ENCODE measurements around the gene KLHL11.

GRCh38 chr17:41885733-41886132 is 20.5 kb upstream of the KLHL11 start:
- TF ChIP-seq, protein P1, sequence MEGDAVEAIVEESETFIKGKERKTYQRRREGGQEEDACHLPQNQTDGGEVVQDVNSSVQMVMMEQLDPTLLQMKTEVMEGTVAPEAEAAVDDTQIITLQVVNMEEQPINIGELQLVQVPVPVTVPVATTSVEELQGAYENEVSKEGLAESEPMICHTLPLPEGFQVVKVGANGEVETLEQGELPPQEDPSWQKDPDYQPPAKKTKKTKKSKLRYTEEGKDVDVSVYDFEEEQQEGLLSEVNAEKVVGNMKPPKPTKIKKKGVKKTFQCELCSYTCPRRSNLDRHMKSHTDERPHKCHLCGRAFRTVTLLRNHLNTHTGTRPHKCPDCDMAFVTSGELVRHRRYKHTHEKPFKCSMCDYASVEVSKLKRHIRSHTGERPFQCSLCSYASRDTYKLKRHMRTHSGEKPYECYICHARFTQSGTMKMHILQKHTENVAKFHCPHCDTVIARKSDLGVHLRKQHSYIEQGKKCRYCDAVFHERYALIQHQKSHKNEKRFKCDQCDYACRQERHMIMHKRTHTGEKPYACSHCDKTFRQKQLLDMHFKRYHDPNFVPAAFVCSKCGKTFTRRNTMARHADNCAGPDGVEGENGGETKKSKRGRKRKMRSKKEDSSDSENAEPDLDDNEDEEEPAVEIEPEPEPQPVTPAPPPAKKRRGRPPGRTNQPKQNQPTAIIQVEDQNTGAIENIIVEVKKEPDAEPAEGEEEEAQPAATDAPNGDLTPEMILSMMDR (optimal IDR thresholded peaks at IDR 0.05 in 1 of 3, IDR thresholded peaks at IDR 0.05 in 1 of 3, conservative IDR thresholded peaks at IDR 0.05 in 1 of 3; ENCODE audit: extremely low read depth in 1 of 3, insufficient read depth in 2 of 3, low read length in 3 of 3) = peak in 1 of 3 experiments; percentile 19
- no peak for TF ChIP-seq EZH2 (IDR thresholded peaks at IDR 0.05; ENCODE audit: low read length)

Measured in keratinocyte (primary cell).